KMS-11 (cell line): ENCODE measurements around the gene GALP.

ENCODE experiments used
- H2AFZ ChIP-seq: fragments of 200-600 bp; sonication (generic); 2 replicates; pipeline ENCODE4 v1.6.1; 2016; ENCODE audit warnings: antibody characterized with exemption, mixed run types, low read depth
- H3K27ac ChIP-seq: fragments of 200-600 bp; sonication (generic); 2 replicates; pipeline ENCODE4 v1.6.1; 2016; ENCODE audit warnings: mild to moderate bottlenecking, mixed run types
- H3K27me3 ChIP-seq: fragments of 200-600 bp; sonication (generic); 2 replicates; pipeline ENCODE4 v1.6.1; 2017; ENCODE audit warnings: mild to moderate bottlenecking, low read depth, mixed run types, moderate library complexity; ENCODE audit not compliant: insufficient read depth
- H3K36me3 ChIP-seq: fragments of 200-600 bp; sonication (generic); 2 replicates; pipeline ENCODE4 v1.6.1; 2017; ENCODE audit warnings: mild to moderate bottlenecking, mixed run types; ENCODE audit not compliant: insufficient read depth
- H3K4me1 ChIP-seq: fragments of 200-600 bp; sonication (generic); 2 replicates; pipeline ENCODE4 v1.6.1; 2016; ENCODE audit warnings: mild to moderate bottlenecking, low read depth, mixed run types; ENCODE audit not compliant: poor library complexity, severe bottlenecking
- H3K4me2 ChIP-seq: fragments of 200-600 bp; sonication (generic); 2 replicates; pipeline ENCODE4 v1.7.0; 2016; ENCODE audit warnings: mild to moderate bottlenecking, mixed run types
- H3K4me3 ChIP-seq: fragments of 200-600 bp; sonication (generic); IDR thresholded peaks from 2 replicates; pipeline ENCODE4 v1.6.1; 2017; ENCODE audit warnings: low read depth, low read length, mixed read lengths; ENCODE audit not compliant: insufficient read depth
- H3K79me2 ChIP-seq: fragments of 200-600 bp; sonication (generic); 2 replicates; pipeline ENCODE4 v1.6.1; 2016; ENCODE audit warnings: low read depth, mixed run types; ENCODE audit not compliant: insufficient read depth
- H3K9ac ChIP-seq: fragments of 200-600 bp; sonication (generic); 2 replicates; pipeline ENCODE4 v1.6.1; 2016; ENCODE audit warnings: mild to moderate bottlenecking, mixed run types
- H4K20me1 ChIP-seq: fragments of 200-600 bp; sonication (generic); 2 replicates; pipeline ENCODE4 v1.6.1; 2016; ENCODE audit warnings: mild to moderate bottlenecking, mixed run types; ENCODE audit not compliant: insufficient read depth
- TF ChIP-seq, protein P1 (sequence below): fragments of 200-600 bp; sonication (generic); conservative IDR thresholded peaks from 2 replicates; pipeline ENCODE4 v1.6.1; 2017; ENCODE audit warnings: low read depth, mild to moderate bottlenecking, antibody characterized with exemption, low read length, moderate library complexity, mixed read lengths

GALP gene

DNA sequence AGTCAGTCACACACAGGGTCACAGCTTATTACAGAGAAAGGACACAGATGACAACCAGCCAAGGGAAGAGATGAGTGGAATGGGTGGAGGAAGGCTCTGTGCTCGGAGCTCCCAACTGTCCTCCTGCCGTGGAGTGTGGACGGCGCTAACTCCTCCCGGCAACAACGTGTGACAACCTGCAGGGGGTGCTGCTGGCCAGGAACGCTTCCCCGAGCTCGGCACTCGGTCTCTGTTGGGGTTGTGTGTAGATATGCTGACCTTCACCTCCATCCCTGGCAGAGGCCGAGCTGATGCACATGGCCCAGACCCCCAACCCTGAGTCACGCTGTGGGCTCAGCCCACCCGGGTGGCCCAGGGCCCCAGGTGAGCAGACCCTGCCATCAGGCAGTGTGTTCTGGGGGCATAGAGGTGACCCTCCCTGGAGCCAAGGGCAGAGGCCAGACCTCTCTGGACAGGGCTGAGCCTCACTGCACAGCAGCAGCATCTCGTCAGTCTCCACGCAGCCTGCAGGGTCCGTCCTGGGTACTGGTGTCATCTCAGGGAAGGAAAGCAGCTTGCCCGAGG is 20.6 kb upstream of the GALP start:
- H3K36me3 ChIP-seq: no peaks in the 10 kb centered on the region
- TF ChIP-seq, protein P1, sequence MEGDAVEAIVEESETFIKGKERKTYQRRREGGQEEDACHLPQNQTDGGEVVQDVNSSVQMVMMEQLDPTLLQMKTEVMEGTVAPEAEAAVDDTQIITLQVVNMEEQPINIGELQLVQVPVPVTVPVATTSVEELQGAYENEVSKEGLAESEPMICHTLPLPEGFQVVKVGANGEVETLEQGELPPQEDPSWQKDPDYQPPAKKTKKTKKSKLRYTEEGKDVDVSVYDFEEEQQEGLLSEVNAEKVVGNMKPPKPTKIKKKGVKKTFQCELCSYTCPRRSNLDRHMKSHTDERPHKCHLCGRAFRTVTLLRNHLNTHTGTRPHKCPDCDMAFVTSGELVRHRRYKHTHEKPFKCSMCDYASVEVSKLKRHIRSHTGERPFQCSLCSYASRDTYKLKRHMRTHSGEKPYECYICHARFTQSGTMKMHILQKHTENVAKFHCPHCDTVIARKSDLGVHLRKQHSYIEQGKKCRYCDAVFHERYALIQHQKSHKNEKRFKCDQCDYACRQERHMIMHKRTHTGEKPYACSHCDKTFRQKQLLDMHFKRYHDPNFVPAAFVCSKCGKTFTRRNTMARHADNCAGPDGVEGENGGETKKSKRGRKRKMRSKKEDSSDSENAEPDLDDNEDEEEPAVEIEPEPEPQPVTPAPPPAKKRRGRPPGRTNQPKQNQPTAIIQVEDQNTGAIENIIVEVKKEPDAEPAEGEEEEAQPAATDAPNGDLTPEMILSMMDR: 0 out of 2 replicates have a peak, but pooled peaks have one; percentile 30
- no peaks in the 10 kb centered on the region for H4K20me1 ChIP-seq
- H3K4me2 ChIP-seq: no peak overlapping the region
- no peak overlapping the region for H3K4me3 ChIP-seq
- H3K27me3 ChIP-seq: no peaks in the 10 kb centered on the region
- H3K27ac ChIP-seq: no peak overlapping the region
- no peak overlapping the region for H2AFZ ChIP-seq
- H3K4me1 ChIP-seq: no peaks in the 10 kb centered on the region
- no peak overlapping the region for H3K9ac ChIP-seq
- no peaks in the 10 kb centered on the region for H3K79me2 ChIP-seq

DNA sequence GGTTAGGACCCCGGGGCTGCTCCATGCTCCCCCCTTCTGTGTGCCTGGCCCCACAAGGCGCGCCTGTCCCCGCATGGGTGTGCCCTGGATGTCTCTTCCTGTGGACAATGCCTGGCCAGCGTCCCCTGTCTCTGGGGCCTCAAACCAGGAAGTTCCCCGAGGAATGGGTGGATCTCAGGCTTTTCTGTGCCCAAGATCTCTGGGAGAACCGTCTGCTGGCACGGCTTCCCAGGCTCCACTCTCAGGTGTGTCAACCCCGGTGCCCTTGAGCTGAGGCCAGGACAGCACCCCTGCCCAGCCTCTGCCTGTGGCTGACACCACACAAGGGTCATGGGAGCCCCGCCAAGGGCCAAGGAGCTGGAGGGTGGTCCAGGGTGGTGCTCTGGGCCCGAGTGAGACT is 19.0 kb upstream of the GALP start:
- H2AFZ ChIP-seq: no peak overlapping the region
- H3K79me2 ChIP-seq: no peaks in the 10 kb centered on the region
- H3K36me3 ChIP-seq: no peaks in the 10 kb centered on the region
- TF ChIP-seq, protein P1: no peak
- no peak overlapping the region for H3K4me2 ChIP-seq
- H3K4me1 ChIP-seq: no peaks in the 10 kb centered on the region
- H4K20me1 ChIP-seq: no peaks in the 10 kb centered on the region
- no peak overlapping the region for H3K27ac ChIP-seq
- H3K9ac ChIP-seq: no peak overlapping the region
- H3K27me3 ChIP-seq: no peaks in the 10 kb centered on the region
- no peak overlapping the region for H3K4me3 ChIP-seq

DNA sequence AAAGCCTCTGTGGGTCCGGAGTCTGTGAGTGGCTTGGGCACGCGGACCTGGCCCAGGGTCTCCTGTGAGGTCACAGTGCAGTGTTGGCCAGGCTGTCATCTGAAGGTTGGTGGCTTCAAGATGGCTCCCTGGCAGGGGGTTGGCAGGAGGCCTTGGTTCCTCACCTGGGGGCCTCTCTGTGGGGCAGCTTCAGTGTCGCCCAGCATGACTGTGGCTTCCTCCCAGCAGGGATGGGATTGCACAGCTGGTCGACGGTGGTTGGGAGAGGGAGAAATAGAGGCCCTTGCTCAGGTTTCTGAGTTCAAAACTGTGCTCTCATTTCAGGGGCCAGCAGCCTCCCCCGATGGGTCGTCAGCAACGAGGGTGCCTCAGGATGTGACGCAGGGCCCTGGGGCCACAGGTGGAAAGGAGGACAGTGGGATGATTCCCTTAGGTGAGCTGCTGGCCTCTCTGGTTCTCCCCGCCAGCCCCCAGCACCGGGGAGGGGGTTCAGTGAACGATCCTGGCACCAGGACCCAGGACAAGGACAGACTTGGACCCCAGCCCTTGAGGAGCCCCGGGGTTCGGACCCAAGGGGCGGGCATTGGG is 17.5 kb upstream of the GALP start:
- Histone ChIP-seq H2AFZ (no peak overlapping the region), H3K9ac (no peak overlapping the region), H3K4me2 (no peak overlapping the region), H3K27me3 (no peaks in the 10 kb centered on the region), H3K27ac (no peak overlapping the region), H3K79me2 (no peaks in the 10 kb centered on the region), H4K20me1 (no peaks in the 10 kb centered on the region), H3K4me3 (no peak overlapping the region), H3K36me3 (no peaks in the 10 kb centered on the region), H3K4me1 (no peaks in the 10 kb centered on the region)
- TF ChIP-seq, protein P1: no peak

DNA sequence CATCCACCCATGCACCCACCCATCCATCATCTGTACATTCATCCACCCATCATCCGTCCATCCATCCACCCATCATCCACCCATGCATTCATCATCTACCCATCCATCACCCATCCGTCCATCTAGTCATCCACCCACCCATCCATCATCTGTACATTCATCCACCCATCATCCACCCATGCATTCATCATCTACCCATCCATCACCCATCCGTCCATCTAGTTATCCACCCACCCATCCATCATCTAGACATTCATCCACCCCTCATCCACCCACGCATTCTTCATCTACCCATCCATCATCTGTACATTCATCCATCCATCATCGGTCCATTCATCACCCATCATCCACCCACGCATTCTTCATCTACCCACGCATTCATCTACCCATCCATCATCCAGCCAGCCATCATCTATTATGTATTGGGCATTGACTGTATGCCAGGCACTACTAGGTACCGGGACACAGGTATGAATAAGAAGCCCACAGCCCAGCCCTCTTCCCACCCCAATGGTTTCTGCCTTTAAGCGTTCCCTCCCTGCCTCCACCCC is 16.7 kb upstream of the GALP start:
- no peaks in the 10 kb centered on the region for H3K36me3 ChIP-seq
- H3K79me2 ChIP-seq: no peaks in the 10 kb centered on the region
- H3K4me3 ChIP-seq: no peak overlapping the region
- TF ChIP-seq, protein P1: no peak
- no peak overlapping the region for H3K4me2 ChIP-seq
- H3K27ac ChIP-seq: no peak overlapping the region
- H2AFZ ChIP-seq: no peak overlapping the region
- H3K27me3 ChIP-seq: no peaks in the 10 kb centered on the region
- no peak overlapping the region for H3K9ac ChIP-seq
- no peaks in the 10 kb centered on the region for H3K4me1 ChIP-seq
- H4K20me1 ChIP-seq: no peaks in the 10 kb centered on the region
